Activated CD8-positive, alpha-beta memory T cell treated with anti-CD3 and anti-CD28 coated beads, Interleukin-2, amount 50 U/mL, for 24 hours (primary cell): Measurements from ENCODE around the gene MCUB.
"Not testable (repeated sequence)": the region's sequence is repeated elsewhere in the genome, so short reads cannot be mapped to it uniquely, and the experiment has no call there.

Experiments used
- DNase-seq: peaks from one replicate; pipeline ENCODE4 v3.0.0-alpha.2; 2020; ENCODE audit errors: extremely low read depth

Gene MCUB

GRCh38 chr4:109559983-109560686 is at the start of gene MCUB:
MCUB (plus strand) TSS chr4:109560246; CDS start chr4:109560338, 92 bp downstream.
- peak; percentile 72 for DNase-seq

GRCh38 chr4:109510687-109511086 is 49.4 kb upstream of the MCUB start:
- DNase-seq = no peak

- no peak for DNase-seq
Observed at GRCh38 chr4:109511414-109511813, 48.6 kb upstream of the MCUB start.

GRCh38 chr4:109513368-109513767 is 46.7 kb upstream of the MCUB start:
- DNase-seq = not testable (repeated sequence)

GRCh38 chr4:109532182-109532581 is 27.9 kb upstream of the MCUB start:
- no peak for DNase-seq

GRCh38 chr4:109545401-109545800 is 14.6 kb upstream of the MCUB start:
- no peak for DNase-seq

GRCh38 chr4:109547394-109547793 is 12.7 kb upstream of the MCUB start:
- no peak for DNase-seq

GRCh38 chr4:109548655-109549054 is 11.4 kb upstream of the MCUB start:
- DNase-seq = no peak

GRCh38 chr4:109552237-109552636 is 7.8 kb upstream of the MCUB start:
- DNase-seq = no peak

- no peak for DNase-seq
Observed at GRCh38 chr4:109553130-109553529, 6.9 kb upstream of the MCUB start.

- DNase-seq = no peak
Observed at GRCh38 chr4:109554971-109555370, 5.1 kb upstream of the MCUB start.

- DNase-seq = no peak
Observed at GRCh38 chr4:109557433-109557832, 2.6 kb upstream of the MCUB start.

- not testable (repeated sequence) for DNase-seq
Observed at GRCh38 chr4:109558095-109558494, 2.0 kb upstream of the MCUB start.

GRCh38 chr4:109559625-109559982 is 442 bp upstream of the MCUB start:
- DNase-seq = no peak

- peak; percentile 45 for DNase-seq
Observed at GRCh38 chr4:109560687-109561461, 828 bp downstream of the MCUB start.

GRCh38 chr4:109562457-109563239 is 2.6 kb downstream of the MCUB start:
- no peak for DNase-seq

GRCh38 chr4:109571494-109571893 is 11.4 kb downstream of the MCUB start:
- no peak for DNase-seq

GRCh38 chr4:109572154-109572553 is 12.1 kb downstream of the MCUB start:
- DNase-seq = no peak

GRCh38 chr4:109574443-109574850 is 14.4 kb downstream of the MCUB start:
- DNase-seq = no peak

GRCh38 chr4:109574931-109575804 is 15.1 kb downstream of the MCUB start:
- DNase-seq = no peak

GRCh38 chr4:109576462-109576861 is 16.4 kb downstream of the MCUB start:
- DNase-seq = no peak

- no peak for DNase-seq
Observed at GRCh38 chr4:109578846-109579245, 18.8 kb downstream of the MCUB start.
